HuH-7.5 (cell line): ENCODE data around the gene ACTN3.
"Not testable (repeated sequence)": the region's sequence is repeated elsewhere in the genome, so short reads cannot be mapped to it uniquely, and the experiment has no call there.

Source experiments
- DNase-seq: peaks from one replicate; pipeline ENCODE4 v3.0.0; 2011; ENCODE audit warnings: low spot score

ACTN3 gene

GRCh38 chr11:66600631-66601233 lies 54.0 kb downstream of the ACTN3 start:
- no peak for DNase-seq

DNA sequence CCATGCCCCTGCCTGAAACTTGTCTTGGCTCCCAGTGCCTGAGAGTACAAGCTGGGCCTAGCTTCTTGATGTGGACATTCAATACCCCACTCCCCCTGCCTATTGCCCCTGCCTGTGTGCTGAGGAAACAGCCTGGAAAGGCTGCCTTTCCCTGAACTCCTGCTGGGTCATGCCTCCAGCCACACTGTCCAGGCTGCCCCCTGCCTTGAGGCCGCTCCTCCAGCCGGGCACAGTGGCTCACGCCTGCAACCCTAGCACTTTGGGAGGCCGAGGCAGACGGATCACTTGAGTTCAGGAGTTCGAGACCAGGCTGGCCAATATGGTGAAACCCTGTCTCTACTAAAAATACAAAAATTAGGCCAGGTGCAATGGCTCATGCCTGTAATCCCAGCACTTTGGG lies 56.4 kb downstream of the ACTN3 start:
- DNase-seq: no peak

DNA sequence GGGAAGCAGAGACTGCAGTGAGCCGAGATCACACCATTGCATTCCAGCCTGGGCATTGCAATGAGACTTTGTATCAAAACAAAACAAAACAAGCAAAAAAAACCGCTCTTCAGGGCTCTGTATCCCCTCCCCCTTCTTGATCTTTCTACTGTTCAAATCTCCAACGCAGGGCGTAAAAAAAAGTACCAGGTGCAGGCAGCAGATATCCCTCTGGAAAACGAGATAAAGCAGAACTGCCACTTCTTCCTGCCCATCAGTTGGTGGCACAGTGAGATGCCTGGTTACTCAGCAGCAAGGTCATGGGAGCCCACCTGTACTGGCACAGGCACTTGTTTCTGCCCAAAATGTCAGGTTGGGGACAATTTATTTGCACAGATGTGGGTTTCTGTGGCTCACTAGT lies 57.5 kb downstream of the ACTN3 start:
- no peak for DNase-seq

GRCh38 chr11:66606608-66607007 lies 59.9 kb downstream of the ACTN3 start:
- not testable (repeated sequence) for DNase-seq

DNA sequence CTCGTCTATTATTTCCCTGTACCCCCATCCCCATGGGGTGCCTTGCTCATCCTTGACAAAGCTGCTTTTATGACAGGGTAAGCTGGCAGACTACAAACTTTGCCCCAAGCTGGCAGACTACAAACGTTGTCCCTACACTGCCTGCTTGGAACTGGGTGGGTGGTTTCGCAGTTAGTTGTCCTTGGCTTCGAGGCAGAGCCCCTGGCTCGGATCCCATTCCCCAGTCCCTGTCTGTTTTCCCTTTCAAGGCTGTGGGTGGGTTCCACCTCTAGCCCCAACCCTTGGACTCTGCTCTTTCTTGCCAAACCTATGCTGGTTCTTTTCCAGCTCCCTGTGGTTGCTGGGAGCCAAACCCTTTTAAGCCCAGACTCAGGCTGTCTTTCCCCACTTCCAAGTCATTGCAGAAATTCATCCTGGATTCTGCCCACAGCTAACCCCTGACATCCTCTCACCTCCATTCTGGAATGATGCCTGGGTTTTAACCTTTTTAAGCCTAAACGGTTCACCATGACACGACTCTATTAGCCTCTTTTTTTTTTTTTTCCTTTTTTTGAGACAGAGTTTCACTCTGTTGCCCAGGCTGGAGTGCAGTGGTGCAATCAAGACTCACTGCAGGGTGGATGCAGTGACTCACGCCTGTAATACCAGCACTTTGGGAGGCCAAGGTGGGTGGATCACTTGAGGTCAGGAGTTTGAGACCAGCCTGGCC lies 60.6 kb downstream of the ACTN3 start:
- peak; percentile 71 for DNase-seq

DNA sequence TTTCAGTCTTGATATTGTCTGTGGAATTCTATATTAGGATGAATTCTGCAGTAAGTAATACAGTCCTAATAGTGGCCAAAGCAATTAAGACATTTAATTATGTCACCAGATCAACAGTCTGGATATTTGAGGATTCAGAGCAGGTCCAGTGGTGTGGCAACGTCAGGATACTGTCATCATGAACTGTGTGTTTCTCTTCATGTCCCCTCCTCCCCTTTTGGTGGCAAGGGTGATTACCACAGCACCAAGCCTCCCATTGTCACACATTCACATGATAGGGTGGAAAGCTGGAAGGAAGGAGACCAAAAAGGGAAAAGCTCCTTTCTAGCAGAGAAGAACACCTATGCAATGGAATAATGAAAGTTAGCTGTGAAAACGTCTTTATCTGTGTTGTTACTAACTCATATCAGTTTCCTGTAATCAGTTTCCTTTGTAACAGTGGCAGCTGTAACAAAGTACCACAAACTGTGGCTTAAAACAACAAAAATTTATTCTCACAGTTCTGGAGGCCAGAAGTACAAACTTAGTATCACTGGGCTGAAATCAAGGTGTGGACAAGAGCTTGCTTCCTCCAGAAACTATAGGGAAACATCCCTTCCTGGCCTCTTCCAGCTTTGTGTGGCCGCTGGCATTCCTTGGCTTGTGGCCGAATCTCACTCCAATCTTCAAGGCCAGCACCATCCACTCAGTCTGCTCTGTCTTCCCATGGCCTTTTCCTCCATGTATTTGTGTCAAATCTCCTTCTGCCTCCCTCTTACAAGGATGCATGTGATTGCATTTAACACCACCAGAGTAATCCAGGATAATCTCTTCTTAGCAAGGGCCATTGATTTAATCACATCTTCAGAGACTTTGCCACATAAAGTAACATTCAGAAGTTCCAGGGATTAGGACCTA lies 63.3 kb downstream of the ACTN3 start:
- no peak for DNase-seq

DNA sequence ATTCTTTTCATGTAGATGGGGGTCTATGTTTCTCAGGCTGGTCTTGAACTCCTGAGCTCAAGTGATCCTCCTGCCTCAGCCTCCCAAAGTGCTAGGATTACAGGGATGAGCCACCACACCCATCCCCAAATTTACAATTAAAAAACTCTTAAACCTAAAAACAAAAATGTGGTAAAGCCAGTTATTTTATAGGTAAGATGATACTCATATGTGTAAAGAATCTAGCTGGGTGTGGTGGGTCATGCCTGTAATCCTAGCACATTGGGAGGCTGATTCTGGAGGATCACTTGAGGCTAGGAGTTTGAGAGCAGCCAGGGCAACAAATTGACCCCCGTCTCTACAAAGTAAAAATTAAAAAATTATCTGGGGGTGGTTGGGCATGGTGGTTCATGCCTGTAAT lies 65.8 kb downstream of the ACTN3 start:
- DNase-seq: no peak
